Measurements from ENCODE around the gene FYB1.
A peak's percentile ranks its signal among the peaks of the same experiment; 100 is the strongest.
"Not testable (repeated sequence)": the region's sequence is repeated elsewhere in the genome, so short reads cannot be mapped to it uniquely, and the experiment has no call there.

FYB1 gene, protein sequence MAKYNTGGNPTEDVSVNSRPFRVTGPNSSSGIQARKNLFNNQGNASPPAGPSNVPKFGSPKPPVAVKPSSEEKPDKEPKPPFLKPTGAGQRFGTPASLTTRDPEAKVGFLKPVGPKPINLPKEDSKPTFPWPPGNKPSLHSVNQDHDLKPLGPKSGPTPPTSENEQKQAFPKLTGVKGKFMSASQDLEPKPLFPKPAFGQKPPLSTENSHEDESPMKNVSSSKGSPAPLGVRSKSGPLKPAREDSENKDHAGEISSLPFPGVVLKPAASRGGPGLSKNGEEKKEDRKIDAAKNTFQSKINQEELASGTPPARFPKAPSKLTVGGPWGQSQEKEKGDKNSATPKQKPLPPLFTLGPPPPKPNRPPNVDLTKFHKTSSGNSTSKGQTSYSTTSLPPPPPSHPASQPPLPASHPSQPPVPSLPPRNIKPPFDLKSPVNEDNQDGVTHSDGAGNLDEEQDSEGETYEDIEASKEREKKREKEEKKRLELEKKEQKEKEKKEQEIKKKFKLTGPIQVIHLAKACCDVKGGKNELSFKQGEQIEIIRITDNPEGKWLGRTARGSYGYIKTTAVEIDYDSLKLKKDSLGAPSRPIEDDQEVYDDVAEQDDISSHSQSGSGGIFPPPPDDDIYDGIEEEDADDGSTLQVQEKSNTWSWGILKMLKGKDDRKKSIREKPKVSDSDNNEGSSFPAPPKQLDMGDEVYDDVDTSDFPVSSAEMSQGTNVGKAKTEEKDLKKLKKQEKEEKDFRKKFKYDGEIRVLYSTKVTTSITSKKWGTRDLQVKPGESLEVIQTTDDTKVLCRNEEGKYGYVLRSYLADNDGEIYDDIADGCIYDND

DNA sequence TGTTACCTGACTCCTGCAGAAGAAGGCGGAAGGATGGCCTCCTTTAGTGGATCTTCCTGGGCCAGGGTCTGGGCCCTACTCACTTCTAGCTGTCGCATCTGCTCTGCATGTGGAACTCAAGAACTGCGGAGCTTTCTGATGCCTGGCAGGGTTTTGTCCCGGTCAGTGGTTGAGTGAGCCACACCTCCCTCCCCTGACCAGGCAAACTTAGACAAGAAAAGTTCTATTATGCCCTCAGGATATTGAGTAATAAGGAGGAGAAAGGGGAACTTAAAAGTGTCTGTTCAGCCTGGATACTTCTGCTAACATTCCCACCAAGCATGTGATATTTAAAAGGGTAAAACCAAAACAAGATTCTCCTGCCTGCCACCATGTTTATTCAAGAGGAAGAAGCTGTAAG lies at the start of gene FYB1:
FYB1 (minus strand) TSS at position 127 of the 400 bp plus-strand sequence. CDS start 16,603 bp downstream, outside the sequence.
- DNase-seq: peak in 5 of 14 donors; percentile 18 to 40 (median 34)

DNA sequence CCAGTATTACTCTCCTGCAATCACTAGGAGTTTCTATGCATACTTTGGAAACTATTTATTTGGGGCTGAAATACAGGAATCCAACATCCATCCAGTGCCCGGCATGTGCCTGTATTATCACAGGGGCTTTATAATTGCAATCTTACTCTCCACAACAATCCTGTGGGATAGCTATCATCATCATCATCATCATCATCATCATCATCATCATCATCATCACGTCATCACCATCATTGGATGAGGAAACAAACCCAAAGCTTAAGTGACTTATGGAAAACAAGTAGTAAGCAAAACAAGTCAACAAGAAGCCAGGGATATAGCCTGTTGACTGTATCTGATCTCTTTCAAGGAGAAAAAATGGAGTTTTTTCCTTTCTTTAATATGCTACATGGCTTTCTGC lies 47.8 kb upstream of the FYB1 start:
- DNase-seq: no peak

DNA sequence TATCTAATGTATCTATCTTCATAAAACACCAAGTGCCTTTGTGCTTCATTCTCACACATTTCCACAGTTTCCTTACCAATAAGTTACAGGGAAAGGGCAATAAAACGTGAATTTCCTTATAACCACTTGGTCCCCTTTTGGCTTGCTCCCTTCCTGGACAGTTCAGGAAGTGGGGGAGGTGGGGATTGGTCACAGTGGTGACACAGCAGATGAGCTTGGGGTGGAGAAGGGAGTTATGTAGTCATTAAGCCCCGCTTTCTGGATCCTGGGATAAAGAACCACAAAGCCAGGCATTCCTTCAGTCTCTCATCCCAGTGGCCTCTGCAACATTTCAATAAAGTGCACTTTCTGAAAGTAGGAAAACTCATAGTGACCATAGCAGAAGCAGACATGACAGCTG lies 47.1 kb upstream of the FYB1 start:
- no peak for DNase-seq

DNA sequence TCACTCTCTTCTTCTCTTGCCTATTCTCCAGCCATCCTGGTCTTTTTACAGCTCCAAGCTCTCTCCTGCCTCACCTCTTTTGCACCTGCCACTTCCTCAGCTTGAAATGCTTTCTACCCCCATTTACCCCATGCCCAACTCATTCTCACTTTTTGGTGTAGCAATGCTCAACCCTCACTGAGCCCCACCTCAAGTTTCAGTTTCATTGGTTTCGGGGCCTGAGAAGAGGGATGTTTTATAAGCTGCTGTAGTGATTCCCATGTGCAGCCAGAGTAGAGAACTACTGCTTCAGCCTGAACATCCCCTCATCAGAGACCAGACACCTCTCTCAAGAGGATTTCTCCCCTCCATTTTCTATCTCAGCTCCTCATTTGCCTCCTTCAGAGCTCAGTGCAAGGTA lies 45.2 kb upstream of the FYB1 start:
- no peak for DNase-seq

DNA sequence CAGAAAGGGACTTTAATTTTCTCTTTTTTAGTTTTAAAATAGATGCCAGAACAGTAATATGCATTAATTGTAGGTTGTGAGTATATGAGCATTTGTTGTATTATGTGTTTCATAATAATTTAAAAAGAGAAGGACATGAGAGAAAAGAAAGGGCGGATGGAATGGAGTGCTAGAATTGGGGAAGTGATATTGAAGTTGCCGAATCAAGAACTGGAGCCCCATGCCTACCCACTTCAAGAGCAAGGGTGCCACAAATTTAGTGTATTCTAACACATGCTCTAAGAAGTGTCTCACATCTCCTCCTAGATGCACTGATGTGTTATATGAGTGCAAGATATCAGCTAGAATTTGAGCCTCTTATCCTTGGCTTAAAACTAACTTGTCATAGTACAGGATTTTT lies 43.6 kb upstream of the FYB1 start:
- no peak for DNase-seq

DNA sequence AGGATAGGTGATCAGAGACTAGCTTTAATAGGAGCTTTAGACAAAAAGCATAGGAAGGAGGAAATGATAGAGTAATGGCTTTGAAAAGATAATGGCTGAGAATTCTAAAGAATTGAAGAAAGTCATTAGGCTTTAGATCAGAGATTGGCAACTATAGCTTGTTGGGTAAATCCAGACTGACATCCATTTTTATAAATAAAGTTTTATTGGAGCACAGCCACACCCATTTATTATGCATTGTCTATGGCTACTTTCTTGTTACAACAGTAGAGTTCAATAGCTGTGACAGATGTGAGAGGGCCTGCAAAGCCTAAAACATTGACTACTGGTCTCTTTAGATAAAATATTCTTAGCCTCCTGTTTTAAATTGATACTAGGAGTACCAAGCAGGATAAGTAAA lies 40.7 kb upstream of the FYB1 start:
- DNase-seq: no peak

DNA sequence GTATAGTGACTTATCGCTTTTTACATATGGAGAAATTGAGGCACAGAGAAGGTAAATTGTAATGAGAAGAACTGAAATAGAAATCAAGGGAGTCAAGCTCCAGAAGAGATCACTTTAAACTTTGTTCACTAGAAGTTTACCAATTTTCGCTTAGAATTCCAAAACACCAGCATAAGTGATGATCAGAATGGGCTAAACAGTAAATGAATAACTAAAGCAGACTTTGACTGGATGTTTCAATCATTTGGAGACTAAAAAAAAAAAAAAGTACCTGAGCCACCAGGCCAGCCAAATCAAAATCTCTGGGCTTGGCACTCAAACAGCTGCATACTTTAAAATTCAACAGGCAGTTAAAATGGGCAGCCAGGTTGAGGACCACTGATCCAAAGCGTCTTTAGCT lies 38.2 kb upstream of the FYB1 start:
- no peak for DNase-seq

DNA sequence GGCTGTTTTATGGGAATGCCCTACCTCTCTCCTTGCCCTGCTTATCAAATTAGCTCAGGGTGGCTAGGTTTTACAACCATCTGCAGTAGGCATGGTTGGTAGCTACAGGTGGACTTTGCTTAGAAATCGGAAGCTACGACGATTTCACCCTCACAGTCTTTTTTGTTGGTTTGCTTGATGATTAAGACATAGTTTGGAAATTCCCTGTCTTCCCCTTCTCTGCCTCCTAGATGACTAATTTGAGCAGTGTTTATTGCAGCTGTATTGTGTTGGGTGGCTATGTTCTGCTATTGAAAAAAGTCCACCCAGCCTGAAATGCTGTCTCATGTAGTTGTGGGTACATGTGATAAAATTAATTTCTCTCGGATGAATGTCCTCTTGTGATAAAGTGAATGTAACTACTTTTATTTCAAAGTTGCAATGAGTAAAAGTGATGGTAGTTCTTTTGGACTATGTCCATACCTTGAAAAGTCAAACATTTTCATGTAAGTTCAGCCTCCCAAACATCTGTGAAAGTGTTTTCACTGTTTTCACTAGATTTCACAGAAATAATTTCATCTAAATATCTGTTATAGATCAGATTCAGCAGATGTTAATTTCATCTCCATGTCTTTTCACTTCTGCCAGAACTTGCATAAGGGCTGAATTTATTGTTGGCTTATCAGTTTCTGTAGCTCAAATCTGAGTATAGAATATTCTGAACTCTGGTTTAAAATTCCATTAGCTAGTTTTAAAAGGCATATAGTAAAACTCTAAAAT lies 37.3 kb upstream of the FYB1 start:
- DNase-seq: no peak

DNA sequence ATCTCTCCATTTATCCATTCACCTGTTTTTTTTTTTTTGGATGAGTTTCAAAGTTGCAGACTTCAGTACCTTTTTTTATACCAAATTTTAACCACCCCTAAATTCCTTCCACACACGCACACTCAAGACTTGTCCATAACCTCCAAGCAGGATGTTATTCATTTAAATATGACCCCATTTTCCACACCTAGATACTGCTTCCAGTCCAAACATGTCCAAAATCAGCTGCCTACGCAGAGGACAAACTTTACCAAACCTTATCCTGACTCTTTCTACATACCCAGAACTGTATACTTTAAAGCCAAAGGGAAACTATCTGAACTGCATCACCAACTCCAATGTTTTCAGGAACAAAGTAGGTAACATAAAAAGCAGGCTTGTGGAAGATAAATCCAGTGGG lies 36.0 kb upstream of the FYB1 start:
- no peak for DNase-seq

DNA sequence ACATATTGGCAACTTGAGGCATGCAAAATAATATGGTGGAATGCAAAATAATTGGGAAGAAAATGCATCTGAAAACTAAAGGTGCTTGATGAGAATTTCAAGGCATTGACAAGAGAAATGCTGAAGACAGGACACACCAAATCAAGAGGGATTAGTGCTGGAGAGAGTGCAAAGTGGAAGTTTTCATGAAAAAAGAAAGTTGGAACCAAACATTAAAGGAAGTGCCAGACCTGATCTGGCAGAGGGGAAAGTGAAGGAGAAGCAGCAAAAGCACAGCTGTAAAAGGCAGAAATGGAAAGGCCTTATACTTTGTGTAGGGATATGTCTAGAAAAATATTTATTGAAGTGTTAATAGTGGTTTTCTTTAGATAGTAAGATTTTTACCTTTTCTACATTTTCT lies 35.3 kb upstream of the FYB1 start:
- DNase-seq: no peak

DNA sequence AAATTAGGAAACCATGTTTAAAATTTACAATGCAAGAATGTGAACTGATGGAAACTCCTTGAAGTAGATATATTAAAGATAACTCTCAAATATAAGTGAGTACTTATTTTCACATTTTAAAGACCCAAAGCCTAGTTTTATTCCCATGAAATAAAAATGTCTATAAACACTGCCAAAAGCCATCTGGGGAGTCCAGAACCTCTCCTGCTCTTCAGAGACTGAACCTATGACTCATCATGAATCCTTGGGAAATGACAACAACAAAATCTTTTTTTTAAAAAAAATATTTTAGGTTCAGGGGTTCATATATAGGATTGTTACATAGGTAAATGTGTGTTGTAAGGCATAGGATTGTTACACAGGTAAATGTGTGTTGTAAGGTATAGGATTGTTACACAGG lies 33.8 kb upstream of the FYB1 start:
- DNase-seq: no peak

DNA sequence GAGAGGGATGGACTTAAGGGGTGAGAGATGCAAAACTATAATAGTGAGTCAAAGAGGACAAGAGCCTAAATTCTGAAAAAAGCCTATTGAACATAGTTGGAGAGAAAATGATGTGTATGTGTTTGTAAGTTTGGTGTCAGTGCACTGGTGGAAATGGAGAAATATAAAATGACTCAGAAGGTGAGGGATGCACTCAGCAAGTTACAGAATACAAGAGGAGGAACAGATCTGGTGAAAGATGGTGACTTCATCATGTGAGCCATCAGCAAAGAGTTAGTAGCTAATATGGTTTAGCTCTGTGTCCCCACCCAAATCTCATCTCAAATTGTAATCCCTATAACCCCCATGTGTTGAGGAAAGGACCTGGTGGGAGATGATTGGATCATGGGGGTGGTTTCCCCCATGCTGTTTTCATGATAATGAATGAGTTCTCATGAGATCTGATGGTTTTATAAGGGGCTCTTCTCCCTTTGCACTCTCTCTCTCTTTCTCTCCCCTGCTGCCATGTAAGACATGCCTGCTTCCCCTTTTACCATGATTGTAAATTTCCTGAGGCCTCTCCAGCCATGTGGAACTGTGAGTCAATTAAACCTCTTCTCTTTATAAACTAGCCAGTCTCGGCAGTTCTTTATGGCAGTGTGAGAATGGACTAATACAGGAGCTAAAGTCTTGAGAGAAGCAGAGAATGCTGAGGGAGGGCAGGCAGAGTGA lies 30.4 kb upstream of the FYB1 start:
- no peak for DNase-seq

DNA sequence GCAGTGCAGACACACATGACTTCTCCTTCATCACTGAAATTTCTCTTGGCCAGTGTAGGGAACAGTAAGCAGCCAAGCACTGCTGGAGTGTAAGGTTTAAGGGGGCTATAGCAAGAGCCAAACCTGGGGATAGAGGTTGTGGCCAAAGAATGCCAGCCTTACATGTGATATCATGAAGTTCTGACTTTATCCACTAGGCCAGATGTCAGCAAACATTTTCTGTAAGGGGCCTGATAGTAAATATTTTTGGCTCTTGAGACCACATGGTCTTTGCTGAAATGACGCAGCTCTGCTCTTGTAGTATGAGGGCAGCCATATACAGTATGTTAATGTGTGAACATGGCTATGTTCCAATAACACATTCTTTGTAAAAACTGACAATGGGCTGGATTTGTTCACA lies 29.7 kb upstream of the FYB1 start:
- no peak for DNase-seq

DNA sequence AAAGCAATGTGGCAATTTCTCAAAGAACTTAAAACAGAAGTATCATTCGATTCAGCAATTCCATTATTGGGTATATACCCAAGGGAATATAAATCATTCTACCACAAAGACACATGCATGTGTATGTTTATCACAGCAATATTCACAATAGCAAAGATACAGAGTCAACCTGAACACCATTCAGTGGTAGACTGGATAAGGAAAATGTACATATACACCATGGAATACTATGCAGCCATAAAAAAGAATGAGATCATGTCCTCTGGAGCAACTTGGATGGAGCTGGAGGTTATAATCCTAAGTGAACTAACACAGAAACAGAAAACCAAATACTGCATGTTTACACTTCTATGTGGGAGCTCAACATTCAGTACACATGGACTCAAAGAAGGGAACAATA lies 21.4 kb upstream of the FYB1 start:
- DNase-seq: no peak

DNA sequence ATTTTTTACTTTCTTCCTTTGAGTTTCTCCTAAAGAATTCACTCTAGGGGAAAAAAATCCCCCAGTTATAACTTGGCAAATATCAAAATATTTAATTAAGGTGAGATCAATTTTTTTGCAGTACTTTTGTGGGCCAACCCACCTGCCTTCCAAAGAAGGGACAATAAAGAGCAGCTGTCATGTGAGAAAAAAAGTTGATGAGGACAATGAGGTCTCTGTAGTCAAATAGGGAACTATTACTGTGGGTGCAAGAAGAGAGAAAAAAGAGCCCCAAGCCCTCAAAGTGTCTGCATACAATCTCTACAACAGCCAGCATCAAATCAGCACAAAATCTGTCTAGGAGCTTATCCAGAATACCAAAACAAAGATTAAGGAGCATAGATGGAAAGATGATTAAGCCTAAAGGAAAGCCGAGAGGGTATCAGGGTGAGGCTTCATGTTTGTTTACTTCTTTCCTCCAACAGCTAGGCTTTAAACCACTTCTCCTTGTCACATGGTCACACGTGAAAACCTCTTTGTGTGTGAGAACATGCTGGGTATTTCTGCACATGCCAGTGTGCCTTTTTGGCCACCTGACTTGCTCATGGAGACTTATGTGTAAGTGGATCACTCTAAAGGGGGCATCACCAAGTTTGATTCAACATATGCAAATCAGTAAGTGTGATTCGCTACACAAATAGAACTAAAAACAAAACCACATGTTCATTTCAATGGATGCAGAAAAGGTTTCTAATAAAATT lies 19.2 kb upstream of the FYB1 start:
- DNase-seq: no peak

DNA sequence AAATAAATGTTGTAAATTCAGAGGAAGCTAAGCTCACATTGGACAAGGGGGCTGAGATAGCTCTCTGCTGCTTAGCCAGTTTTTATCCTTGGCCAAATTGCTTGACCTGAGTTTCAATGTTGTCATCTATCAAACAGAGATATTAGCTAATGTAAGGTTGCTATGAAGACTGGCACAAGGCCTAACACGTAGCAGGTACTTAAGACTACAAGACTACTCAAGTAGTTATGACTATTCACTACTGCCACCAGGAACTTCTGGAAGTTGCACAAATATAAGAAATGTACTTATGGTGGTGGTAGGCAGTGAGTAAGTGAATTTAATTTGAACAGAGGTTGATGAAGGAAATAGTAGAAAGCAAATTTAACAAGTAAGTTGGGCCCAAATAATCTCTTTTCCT lies 17.4 kb upstream of the FYB1 start:
- no peak for DNase-seq

DNA sequence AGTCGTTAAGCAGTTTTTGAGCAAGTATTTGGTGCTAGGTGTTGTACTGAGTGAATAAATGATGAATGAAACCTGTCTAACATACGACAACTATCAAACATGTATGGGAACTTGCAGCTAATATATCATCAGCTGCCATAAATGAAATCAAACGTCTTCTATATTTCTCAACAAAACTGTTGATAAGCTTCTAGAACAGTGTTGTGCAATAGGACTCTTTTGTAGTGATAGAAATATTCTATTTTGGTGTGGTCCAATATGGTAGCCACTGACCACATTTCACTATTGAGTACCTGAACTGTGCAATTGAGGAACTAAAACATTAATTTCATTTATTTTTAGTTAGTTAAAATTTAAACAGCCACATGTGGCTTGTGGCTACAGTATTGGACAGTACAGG lies 16.3 kb upstream of the FYB1 start:
- DNase-seq: no peak

DNA sequence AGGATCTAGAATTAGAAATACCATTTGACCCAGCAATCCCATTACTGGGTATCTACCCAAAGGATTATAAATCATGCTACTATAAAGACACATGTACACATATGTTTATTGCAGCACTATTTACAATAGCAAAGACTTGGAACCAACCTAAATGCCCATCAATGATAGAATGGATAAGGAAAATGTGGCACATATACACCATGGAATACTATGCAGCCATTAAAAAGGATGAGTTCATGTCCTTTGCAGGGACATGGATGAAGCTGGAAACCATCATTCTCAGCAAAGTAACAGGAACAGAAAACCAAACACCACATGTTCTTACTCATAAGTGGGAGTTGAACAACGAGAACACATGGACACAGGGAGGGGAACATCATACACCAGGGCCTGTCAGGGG lies 15.1 kb upstream of the FYB1 start:
- DNase-seq: not testable (repeated sequence)

DNA sequence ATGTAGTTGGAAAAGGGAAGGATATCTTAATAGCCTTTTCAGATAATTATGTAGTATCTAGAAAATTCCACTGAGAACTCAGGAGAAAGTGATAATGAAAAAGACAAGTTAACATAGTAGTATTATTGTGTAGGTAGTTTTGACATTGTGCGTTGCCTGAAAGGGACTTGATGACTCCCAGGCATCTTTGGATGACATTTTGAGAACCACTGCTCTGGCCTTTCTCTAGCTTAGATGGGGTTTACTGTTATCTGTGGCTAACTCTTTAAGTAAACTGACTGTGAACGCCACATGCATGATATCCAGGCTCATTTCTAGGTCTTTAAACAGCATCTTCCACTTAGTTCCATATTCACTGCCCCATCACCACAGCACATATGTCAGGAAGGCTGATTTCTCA lies 14.4 kb upstream of the FYB1 start:
- no peak for DNase-seq

DNA sequence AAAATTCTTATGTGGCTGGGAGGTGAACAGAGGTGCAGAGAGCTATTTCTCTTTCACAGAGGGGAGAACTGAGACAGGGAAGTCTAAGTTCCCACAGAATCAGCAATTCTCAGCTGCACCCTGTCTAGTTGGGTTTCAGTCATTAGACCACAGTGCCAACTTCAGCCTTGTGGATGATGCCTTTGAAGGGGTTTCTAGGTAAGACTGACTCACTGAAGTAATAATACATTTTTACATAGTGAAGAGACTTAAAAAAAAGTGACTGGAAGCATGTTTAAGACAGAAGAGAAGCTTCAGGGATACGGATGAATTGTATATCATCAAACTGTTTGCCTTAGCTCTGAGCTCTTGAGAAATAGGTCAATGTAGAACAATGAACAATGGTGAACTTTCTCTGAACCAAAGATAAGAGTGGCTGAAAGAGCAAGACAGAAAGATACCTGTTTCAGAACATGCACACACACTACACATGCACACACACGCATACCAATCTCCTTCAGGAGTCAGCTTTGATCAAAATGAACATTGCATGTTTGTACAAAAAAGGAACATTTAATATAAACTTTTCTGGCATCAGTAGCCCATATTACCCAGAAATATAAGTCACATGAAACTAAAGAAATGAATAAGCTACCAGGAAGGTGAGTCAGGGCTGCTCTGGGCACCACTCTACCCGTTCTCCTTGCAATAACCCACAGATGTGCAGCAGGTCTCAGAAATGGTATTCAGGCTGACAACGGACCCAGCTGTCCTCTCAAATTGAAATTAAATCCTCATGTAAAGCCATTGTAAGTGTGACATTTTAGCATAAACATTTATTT lies 12.6 kb upstream of the FYB1 start:
- DNase-seq: no peak

DNA sequence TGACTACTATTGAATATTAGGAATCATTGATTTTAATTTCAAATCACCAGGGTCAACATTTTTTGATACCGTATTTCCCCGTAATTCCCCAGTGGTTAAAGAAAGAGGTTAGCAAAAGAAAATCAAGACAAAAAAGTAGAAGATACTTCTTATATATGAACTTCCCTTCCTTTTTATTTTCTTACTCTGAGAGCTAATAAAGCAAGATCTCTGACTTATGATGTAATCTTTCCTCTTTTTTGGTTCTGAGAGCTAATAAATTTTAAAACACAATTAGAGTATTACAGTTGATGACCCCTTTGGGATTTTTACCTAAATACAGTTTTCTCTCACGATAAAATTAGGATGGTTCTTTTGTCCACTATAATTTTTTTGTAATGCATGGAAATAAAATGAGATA lies 9.2 kb upstream of the FYB1 start:
- no peak for DNase-seq

All from C1 segment of cervical spinal cord (tissue), 14 donors.